Central memory CD4-positive, alpha-beta T cell (primary cell): Measurements from ENCODE around the gene THBD.

Experiments used
- DNase-seq: peaks from one replicate; pipeline ENCODE4 v3.0.0; 2022

THBD gene

DNA sequence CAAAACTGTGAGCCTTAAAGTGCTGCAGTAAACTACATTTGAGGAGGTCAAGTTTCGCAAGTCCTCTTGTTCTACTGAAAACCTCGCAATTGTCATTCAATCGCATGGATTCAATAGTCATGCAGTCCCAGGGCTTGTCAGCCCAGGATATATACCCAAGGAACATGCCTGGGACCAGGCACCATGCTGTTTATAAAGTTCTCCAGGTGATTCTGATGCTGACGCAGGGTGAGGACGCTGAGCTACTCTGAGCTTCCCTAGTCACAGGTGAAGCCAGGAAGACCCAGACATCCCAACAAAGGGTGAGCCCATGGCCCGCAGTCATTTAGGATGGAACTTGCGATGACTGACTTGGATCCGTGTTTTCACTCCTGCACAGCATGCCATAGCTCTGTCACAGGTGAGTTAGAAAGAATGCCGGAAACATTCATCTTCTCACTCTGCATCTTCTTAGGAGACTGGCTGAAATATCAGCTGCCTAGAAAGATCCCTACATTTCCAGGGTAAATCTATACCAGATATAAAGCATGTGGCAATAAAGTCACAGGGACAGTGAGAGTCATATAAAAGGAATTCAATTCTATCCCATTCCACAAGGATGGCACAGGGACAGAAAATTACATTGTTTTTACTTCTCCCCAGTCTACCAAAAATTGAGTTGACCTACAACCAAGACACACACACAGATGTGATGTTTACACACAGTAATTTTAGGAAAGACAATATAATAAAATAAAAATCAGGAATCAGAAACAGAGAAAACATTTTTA, 41.4 kb downstream of the THBD start:
- DNase-seq, result no peak

DNA sequence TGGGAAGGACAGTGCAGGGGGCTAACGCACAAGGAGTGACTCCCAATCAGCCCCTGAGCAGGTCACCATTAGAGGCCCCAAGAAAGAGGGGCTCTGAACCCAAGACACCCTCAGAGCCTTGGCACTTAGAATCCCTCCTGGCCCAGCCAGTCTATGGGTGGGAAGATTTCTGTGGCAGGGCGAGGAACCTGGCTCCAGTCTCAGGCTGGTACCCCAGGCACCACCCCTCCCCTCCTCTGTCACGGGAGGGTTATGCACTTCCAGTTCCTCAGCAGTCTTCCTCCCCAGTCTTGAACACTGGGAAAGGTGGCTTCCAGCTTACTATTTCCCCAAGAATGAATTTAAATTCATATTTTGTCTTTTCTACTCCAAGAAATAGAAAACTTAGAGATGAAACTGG, 42.0 kb downstream of the THBD start:
- no peak for DNase-seq

DNA sequence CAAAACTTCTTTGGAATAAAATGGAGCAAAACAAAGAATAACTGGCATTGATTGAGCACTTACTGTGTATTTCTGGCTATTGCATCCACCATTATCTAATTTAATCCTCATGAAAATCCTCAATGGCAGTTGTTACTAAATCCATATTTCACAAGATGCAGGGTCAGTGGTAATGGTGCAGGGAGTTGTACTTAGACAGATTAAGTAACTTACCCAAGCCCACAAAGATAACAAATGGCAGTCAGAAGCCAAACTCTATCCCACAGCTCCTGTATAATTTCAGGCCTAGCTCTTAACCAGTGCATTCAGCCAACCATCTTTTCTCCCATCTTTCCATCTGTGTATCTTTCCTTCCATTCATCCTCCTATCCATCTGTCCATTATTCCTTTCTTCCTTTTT, 43.7 kb downstream of the THBD start:
- DNase-seq, result no peak

DNA sequence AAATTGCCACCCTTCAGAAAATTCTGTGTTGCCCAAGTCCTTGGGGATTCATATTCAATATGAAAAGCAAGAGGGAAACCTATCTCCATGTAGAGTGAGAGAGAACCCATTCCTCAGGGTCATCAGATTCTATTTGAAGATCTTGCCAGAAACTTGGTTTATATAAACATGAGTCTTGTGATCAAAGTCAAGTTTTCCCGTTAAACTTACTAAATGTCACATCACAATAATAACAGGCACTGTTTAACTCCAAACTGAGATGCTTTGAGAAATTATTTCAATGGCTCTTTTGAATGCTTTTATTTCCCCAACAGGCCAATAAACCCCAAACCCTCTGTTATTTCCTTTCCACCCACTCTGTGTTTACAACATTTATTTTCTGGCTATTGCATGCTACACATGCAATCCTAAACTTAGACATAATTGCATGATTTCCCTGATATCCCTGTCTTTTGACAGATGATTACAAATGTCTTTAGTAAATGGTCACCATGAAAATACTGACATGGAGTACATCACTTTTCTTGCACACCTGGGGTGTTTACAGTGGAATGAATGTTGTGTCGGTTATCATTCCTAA, 45.5 kb downstream of the THBD start:
- no peak for DNase-seq

DNA sequence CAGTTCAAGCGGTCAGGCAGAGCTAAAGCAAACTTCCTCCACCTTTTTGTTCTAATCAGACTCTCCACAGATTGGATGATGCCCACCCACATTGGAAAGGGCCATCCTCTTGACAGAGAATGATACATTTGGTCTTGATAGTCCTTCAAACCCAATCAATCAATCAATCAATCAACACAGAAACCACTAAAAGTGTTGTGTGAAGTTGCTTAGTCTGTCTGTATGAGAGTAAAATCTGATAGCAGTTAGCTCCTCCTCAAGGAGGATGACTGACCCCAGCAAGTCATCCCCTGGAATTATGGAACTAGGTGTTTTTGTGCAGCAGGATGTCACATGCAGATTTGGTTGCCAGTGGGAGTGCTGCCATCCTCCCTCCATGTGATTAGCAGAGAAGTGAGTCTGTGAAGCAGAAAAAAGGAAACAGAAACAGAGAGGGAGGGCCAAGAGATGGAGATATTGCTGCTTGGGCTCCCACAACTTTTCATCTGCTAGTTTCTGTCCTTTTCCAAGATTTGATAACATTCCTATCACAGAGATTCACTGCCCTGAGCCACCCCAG, 46.3 kb downstream of the THBD start:
- DNase-seq, result no peak

GRCh38 chr20:23002276-23002675, 47.2 kb downstream of the THBD start:
- DNase-seq, result no peak

GRCh38 chr20:23000232-23000947, 49.1 kb downstream of the THBD start:
- DNase-seq, result no peak

GRCh38 chr20:22999756-23000155, 49.7 kb downstream of the THBD start:
- no peak for DNase-seq

DNA sequence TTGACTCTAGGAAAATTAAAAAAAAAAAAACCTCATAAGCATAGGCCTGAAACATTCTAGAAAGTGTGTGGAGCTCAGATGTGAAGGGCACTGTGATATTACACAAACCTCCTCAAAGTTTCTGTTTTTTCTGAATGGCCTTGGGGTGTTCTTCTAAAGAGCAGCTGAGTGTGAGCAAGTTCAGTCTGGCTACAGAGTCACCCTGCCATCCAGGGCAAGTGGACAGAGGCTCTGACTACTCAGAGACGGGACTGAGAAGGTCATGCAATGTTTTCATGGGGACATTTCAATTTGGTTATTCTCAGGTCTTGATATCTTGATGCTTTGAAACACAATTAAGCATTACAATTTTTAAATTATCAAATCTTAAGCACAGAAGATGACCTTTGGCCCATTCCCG, 51.0 kb downstream of the THBD start:
- no peak for DNase-seq

- no peak for DNase-seq
Observed at GRCh38 chr20:22995923-22996322, 53.5 kb downstream of the THBD start.
